Esophagus muscularis mucosa (tissue), 3 donors: Measurements from ENCODE around the gene ZNF653.

Experiments used
- CTCF ChIP-seq, 3 experiments: fragments of 200-600 bp in 2 of 3; fragments of 450-650 bp in 1 of 3; sonication (generic) in 2 of 3; IDR thresholded peaks; one replicate each; pipeline ENCODE4 v1.5.1; 2017 to 2019; ENCODE audit warnings: antibody characterized with exemption in 3 of 3, mild to moderate bottlenecking in 2 of 3, moderate library complexity in 1 of 3
- POLR2A ChIP-seq: fragments of 450-650 bp; IDR thresholded peaks from one replicate; pipeline ENCODE4 v1.6.1; 2017; ENCODE audit warnings: antibody characterized with exemption, moderate library complexity, mild to moderate bottlenecking, low read depth
- POLR2AphosphoS5 ChIP-seq, 2 donors: sonication (generic); formaldehyde crosslinking; IDR thresholded peaks; one replicate each; pipeline ENCODE4 v1.6.1; 2017; ENCODE audit warnings: antibody characterized with exemption in 2 of 2

GRCh38 chr19:11480715-11481533 lies 24.7 kb downstream of the ZNF653 start, which contains the start of gene ELAVL3:
- TF ChIP-seq CTCF (IDR thresholded peaks at IDR 0.05) (peak in 1 of 3 experiments; percentile 8), POLR2AphosphoS5 (IDR thresholded peaks at IDR 0.05) (no peak), POLR2A (no peak)
